Fibroblast of villous mesenchyme (primary cell): ENCODE measurements around the gene RIMBP2. TPM values are rescaled to one million over a fixed set of nuclear protein-coding genes. Genes with fewer than 3 reads are reported as not detected.

ENCODE experiments used
- DNase-seq: peaks from one replicate; pipeline ENCODE4 v3.0.0-alpha.2; 2010; ENCODE audit warnings: low read depth
- H3K4me3 ChIP-seq: 2 replicates; pipeline ENCODE4 v1.5.1; 2011; ENCODE audit warnings: low read depth, mild to moderate bottlenecking, low read length
- total RNA-seq: library from RNA; depleted of rRNA; stranded (reverse); fragments of >200 nt; gene quantifications from 2 replicates; pipeline ENCODE4 v1.2.3, GENCODE V29; 2012
- TF ChIP-seq, protein P1 (sequence below): IDR thresholded peaks from 2 replicates; pipeline ENCODE4 v1.5.1; 2012; ENCODE audit warnings: low read depth, mild to moderate bottlenecking, low read length; ENCODE audit not compliant: insufficient read depth

RIMBP2 gene
- total RNA-seq, 1 donor, result not detected

DNA sequence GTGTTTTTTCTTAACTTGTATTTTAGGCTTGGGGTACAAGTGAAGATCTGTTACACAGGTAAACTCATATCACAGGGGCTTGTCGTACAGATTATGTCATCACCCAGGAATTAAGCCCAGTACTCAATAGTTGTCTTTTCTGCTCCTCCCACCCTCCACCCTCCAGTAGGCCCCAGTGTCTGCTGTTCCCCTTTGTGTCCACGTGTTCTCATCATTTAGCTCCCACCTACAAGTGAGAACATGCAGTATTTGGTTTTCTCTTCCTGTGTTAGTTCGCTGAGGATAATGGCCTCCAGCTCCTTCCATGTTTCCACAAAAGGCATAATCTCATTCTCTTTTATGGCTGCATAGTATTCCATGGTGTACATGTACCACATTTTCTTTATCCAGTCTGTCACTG lies 166.7 kb downstream of the RIMBP2 start:
- TF ChIP-seq, protein P1, sequence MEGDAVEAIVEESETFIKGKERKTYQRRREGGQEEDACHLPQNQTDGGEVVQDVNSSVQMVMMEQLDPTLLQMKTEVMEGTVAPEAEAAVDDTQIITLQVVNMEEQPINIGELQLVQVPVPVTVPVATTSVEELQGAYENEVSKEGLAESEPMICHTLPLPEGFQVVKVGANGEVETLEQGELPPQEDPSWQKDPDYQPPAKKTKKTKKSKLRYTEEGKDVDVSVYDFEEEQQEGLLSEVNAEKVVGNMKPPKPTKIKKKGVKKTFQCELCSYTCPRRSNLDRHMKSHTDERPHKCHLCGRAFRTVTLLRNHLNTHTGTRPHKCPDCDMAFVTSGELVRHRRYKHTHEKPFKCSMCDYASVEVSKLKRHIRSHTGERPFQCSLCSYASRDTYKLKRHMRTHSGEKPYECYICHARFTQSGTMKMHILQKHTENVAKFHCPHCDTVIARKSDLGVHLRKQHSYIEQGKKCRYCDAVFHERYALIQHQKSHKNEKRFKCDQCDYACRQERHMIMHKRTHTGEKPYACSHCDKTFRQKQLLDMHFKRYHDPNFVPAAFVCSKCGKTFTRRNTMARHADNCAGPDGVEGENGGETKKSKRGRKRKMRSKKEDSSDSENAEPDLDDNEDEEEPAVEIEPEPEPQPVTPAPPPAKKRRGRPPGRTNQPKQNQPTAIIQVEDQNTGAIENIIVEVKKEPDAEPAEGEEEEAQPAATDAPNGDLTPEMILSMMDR, result no peak
- no peak for DNase-seq
- no peak overlapping the region for H3K4me3 ChIP-seq

DNA sequence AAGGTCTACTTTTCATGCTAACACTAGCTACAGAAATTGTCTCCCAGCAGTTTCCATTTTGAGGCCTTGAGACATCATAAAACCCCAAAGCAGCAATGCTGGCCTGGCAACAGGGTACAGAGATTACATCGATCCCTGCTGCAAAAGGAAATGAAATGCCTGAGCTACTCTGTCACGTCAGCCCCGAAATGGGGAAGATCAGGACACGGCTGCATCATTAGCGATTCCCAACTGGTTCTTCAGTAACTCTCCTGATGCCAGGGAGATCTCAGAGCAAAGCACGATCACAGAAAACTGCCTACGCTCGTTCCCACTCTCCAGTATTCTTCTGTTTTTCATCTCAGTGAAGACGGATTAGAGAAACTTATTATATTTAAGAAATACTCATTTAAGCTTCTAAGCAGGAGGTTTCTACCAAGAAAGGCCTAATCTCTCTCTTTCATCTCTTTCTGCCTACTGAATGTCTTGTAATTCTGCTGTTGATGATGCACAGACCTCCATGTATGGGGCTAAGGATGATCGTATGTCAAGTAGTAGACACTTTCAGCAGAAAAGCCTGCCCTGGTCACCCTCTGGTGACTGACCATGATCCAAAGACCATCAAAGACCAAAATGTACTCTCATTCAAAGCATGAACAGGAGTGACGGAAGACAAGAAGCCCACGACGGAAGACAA lies 168.5 kb downstream of the RIMBP2 start:
- DNase-seq, result no peak
- TF ChIP-seq, protein P1, result no peak
- no peak overlapping the region for H3K4me3 ChIP-seq

DNA sequence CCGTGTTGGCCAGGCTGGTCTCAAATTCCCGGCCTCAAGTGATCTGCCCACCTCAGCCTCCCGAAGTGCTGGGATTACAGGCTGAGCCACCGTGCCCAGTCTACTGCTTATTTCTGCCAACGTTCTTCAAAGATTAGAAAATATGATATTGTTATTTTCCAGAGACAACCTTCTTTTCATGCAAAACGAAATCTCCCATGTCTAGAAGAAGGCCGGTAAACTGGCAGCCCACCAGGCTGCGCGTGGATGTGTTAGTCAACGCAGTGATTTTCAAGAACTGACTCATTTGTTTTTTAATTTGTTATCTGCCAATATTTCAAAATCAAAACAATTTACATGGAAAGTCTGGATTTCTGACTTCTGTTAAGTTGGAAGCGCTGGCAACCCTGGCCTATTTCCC lies 169.6 kb downstream of the RIMBP2 start:
- TF ChIP-seq, protein P1, result no peak
- H3K4me3 ChIP-seq, result no peak overlapping the region
- no peak for DNase-seq

DNA sequence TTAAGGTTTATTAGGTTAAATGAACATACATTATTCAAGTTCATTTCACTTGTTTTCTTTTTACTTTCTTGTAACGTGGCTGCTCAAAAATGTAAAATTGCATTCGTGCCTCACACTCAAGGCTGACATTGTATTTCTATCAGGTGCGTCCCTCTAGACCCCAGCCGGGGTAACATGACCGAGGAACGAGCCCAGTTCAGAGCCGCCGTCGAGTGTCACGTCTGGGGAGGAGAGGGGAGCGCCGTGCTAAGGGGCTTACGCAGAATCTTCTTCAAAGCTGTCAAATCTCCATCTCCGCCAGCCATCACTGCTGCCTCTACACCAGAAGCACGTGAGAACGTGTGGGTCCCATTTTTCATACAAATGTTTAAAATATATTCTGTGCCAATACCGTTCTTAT lies 170.6 kb downstream of the RIMBP2 start:
- DNase-seq, result no peak
- TF ChIP-seq, protein P1, result no peak
- no peak overlapping the region for H3K4me3 ChIP-seq

DNA sequence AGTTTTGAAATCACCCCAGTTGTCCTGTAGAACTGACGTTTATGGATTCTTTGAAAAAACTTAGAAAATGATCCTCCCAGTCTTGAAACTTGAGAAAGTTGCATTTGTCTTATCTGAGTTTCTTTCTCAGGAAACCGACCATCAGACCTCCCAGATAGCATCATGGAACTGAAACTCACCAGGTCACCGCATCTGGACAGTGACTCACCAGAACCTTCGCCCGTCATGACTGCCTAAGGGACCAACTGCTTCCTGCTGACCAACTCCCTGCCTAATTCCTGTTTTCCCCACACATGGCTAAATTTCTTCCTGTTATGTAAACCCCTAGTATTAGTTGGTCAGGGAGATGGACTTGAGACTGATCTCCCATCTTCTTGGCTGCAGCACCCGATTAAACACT lies 175.7 kb downstream of the RIMBP2 start:
- TF ChIP-seq, protein P1, result no peak
- no peak overlapping the region for H3K4me3 ChIP-seq
- no peak for DNase-seq

DNA sequence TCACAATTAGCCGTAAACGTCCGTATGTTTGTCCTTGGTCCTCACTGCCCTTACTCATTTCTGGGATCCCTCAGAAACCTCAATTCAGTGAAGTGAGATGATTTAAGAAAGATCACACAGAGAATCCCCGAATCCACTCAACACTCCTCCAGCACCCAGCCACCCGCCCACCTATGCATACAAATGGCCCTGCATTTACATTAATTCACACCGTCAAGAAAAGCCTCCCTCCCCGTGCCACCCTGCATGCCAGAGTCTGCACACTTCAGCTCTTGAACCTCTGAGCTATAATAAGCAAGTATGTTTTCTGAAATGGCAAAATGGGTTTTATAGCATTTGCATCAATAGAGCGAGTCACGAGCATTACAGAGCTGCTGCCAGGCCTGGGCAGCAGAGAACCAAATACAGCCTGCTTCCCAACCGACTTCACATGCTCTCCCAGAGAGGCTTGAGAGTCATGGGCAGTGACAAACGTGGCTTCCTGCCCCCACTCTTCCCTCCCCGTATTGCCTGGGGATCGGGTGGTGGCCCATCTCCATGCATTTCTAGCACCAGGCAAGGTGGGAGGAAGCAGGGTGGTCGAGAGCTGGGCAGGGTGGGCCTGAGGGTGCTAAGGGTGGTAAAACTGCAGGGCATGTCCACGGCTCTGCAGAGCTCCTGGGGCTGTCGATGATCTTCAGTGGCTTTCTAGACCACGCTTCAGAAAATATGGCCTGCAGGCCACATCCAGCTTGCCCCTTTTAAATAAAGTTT lies 177.6 kb downstream of the RIMBP2 start:
- DNase-seq, result no peak
- TF ChIP-seq, protein P1, result no peak
- no peak overlapping the region for H3K4me3 ChIP-seq
